Esophagus muscularis mucosa (tissue), 4 donors: ENCODE data around the gene TRIM9. TPM values are rescaled to one million over a fixed set of nuclear protein-coding genes. Genes with fewer than 3 reads are reported as not detected.

ENCODE experiments used
- DNase-seq: peaks from one replicate; pipeline ENCODE4 v3.0.0-alpha.2; 2017; ENCODE audit errors: extremely low spot score
- H3K27ac ChIP-seq, 4 donors: fragments of 200-600 bp; sonication (generic); replicated peaks in 1 of 4; 1 replicate in 3 of 4; 2 replicates in 1 of 4; pipeline ENCODE4 v1.5.1; 2016 to 2019; ENCODE audit warnings: mild to moderate bottlenecking in 1 of 4
- H3K27me3 ChIP-seq, 4 donors: fragments of 200-600 bp; sonication (generic); one replicate each; pipeline versions ENCODE4 v1.5.1 to v1.6.0; 2016 to 2019
- H3K36me3 ChIP-seq, 4 donors: fragments of 200-600 bp; sonication (generic); one replicate each; pipeline ENCODE4 v1.5.1; 2016 to 2019
- H3K4me1 ChIP-seq, 4 donors: fragments of 200-600 bp; sonication (generic); one replicate each; pipeline ENCODE4 v1.5.1; 2016 to 2019
- H3K4me3 ChIP-seq, 4 donors: fragments of 200-600 bp; sonication (generic); 1 replicate in 2 of 4; 2 replicates in 2 of 4; pipeline ENCODE4 v1.5.1; 2016 to 2019; ENCODE audit warnings: mild to moderate bottlenecking in 4 of 4, moderate library complexity in 1 of 4
- H3K9me3 ChIP-seq, 4 donors: fragments of 200-600 bp; sonication (generic); 1 replicate in 3 of 4; 2 replicates in 1 of 4; pipeline ENCODE4 v1.5.1; 2016 to 2019
- CTCF ChIP-seq, 3 experiments: fragments of 200-600 bp in 2 of 3; fragments of 450-650 bp in 1 of 3; sonication (generic) in 2 of 3; IDR thresholded peaks; one replicate each; pipeline ENCODE4 v1.5.1; 2017 to 2019; ENCODE audit warnings: antibody characterized with exemption in 3 of 3, mild to moderate bottlenecking in 2 of 3, moderate library complexity in 1 of 3
- EP300 ChIP-seq: sonication (generic); formaldehyde crosslinking; IDR thresholded peaks from one replicate; pipeline ENCODE4 v1.6.1; 2017; ENCODE audit warnings: antibody characterized with exemption
- POLR2A ChIP-seq: fragments of 450-650 bp; IDR thresholded peaks from one replicate; pipeline ENCODE4 v1.6.1; 2017; ENCODE audit warnings: antibody characterized with exemption, moderate library complexity, mild to moderate bottlenecking, low read depth
- POLR2AphosphoS5 ChIP-seq, 2 donors: sonication (generic); formaldehyde crosslinking; IDR thresholded peaks; one replicate each; pipeline ENCODE4 v1.6.1; 2017; ENCODE audit warnings: antibody characterized with exemption in 2 of 2
- WGBS: methylation state at CpG from one replicate; pipeline ENCODE4 v1.1.5; 2018; 5-methylcytosine and 5-hydroxymethylcytosine counted together
- intact Hi-C: fragments of 100-400 bp; cut with DNase I; formaldehyde crosslinking; loops from one replicate; pipeline ENCODE4 v1.15.1; 2023
- total RNA-seq, 4 donors: library from RNA; depleted of rRNA; stranded (reverse); fragments of >200 nt; gene quantifications; one replicate each; pipeline versions ENCODE4 v1.1.0 to v1.2.1, GENCODE V29; 2016

The TRIM9 gene
- total RNA-seq, 4 donors from 2014 or later, result 0.58 to 1.7 (median 0.76) TPM

- DNase-seq, result no peak
- Histone ChIP-seq H3K36me3 (no peaks in the 10 kb centered on the region), H3K27me3 (peaks cover 11 to 22% (median 20%) of the 10 kb centered on the region in 4 donors), H3K27ac (no peak overlapping the region), H3K9me3 (no peaks in the 10 kb centered on the region), H3K4me3 (no peak overlapping the region), H3K4me1 (peaks cover 10 to 20% (median 13%) of the 10 kb centered on the region in 4 donors)
- intact Hi-C loops, result no loop called here
- 93% methylated on average over 1 of the region's 1 CpG for WGBS
- TF ChIP-seq EP300 (no peak), POLR2AphosphoS5 (IDR thresholded peaks at IDR 0.05) (no peak), POLR2A (no peak), CTCF (IDR thresholded peaks at IDR 0.05) (no peak)
Observed at GRCh38 chr14:51089278-51089677, 5.6 kb downstream of the TRIM9 start.

GRCh38 chr14:51087031-51087441 is 7.9 kb downstream of the TRIM9 start:
- peaks cover 0 to under 1% (median 0%) of the 10 kb centered on the region in 4 donors for H3K4me1 ChIP-seq
- no peak for TF ChIP-seq POLR2AphosphoS5 (IDR thresholded peaks at IDR 0.05)
- H3K27me3 ChIP-seq, result peaks cover 0 to under 1% (median 0%) of the 10 kb centered on the region in 4 donors
- no peaks in the 10 kb centered on the region for H3K9me3 ChIP-seq
- no peaks in the 10 kb centered on the region for H3K36me3 ChIP-seq
- no peak overlapping the region for H3K4me3 ChIP-seq
- intact Hi-C loops, result no loop called here
- no peak for DNase-seq
- 91% methylated on average over 3 of the region's 3 CpGs for whole genome bisulfite sequencing
- H3K27ac ChIP-seq, result no peak overlapping the region

- Histone ChIP-seq H3K4me1 (no peaks in the 10 kb centered on the region), H3K4me3 (no peak overlapping the region), H3K9me3 (no peaks in the 10 kb centered on the region), H3K36me3 (no peaks in the 10 kb centered on the region), H3K27ac (no peak overlapping the region), H3K27me3 (no peaks in the 10 kb centered on the region)
- no peak for DNase-seq
- intact Hi-C loops, result no loop called here
- WGBS, result 76% methylated on average over 2 of the region's 2 CpGs
- TF ChIP-seq POLR2AphosphoS5 (IDR thresholded peaks at IDR 0.05), result no peak
- no peak for TF ChIP-seq CTCF (IDR thresholded peaks at IDR 0.05)
- TF ChIP-seq EP300, result no peak
- no peak for TF ChIP-seq POLR2A
Observed at GRCh38 chr14:51086044-51086443, 8.9 kb downstream of the TRIM9 start.

- 92% methylated on average over 3 of the region's 3 CpGs for WGBS
- H3K27me3 ChIP-seq, result no peaks in the 10 kb centered on the region
- intact Hi-C loops, result no loop called here
- H3K27ac ChIP-seq, result no peak overlapping the region
- no peak for DNase-seq
- no peak for TF ChIP-seq POLR2A
- no peak for TF ChIP-seq EP300
- TF ChIP-seq CTCF (IDR thresholded peaks at IDR 0.05), result no peak
- no peak for TF ChIP-seq POLR2AphosphoS5 (IDR thresholded peaks at IDR 0.05)
- no peak overlapping the region for H3K4me3 ChIP-seq
- H3K4me1 ChIP-seq, result no peaks in the 10 kb centered on the region
- H3K36me3 ChIP-seq, result no peaks in the 10 kb centered on the region
- no peaks in the 10 kb centered on the region for H3K9me3 ChIP-seq
Observed at GRCh38 chr14:51084962-51085361, 9.9 kb downstream of the TRIM9 start.

- TF ChIP-seq POLR2AphosphoS5 (IDR thresholded peaks at IDR 0.05) (no peak), EP300 (no peak), POLR2A (no peak), CTCF (IDR thresholded peaks at IDR 0.05) (no peak)
- intact Hi-C loops, result no loop called here
- H3K4me1 ChIP-seq, result peaks cover 0 to 4% (median 0%) of the 10 kb centered on the region in 4 donors
- no peaks in the 10 kb centered on the region for H3K27me3 ChIP-seq
- no peaks in the 10 kb centered on the region for H3K36me3 ChIP-seq
- no peaks in the 10 kb centered on the region for H3K9me3 ChIP-seq
- no peak overlapping the region for H3K4me3 ChIP-seq
- no peak for DNase-seq
- H3K27ac ChIP-seq, result no peak overlapping the region
Observed at GRCh38 chr14:51084507-51084906, 10.4 kb downstream of the TRIM9 start.
